ENCODE data around the gene NFATC4. TPM values are rescaled to one million over a fixed set of nuclear protein-coding genes. Genes with fewer than 3 reads are reported as not detected.

Gene NFATC4
- polyA plus RNA-seq, 1 donor from 2014 or later, result 0.22 TPM

GRCh38 chr14:24356208-24356607, 11.8 kb upstream of the NFATC4 start:
- H4K20me1 ChIP-seq (ENCODE audit: insufficient read depth), result no peaks in the 10 kb centered on the region
- no peak overlapping the region for H3K27ac ChIP-seq (ENCODE audit: low read length)
- H3K79me2 ChIP-seq (replicated peaks; ENCODE audit: insufficient read depth, low read length), result no peaks in the 10 kb centered on the region
- H3K36me3 ChIP-seq (ENCODE audit: insufficient read depth, low read length), result no peaks in the 10 kb centered on the region
- no peak overlapping the region for H3K9ac ChIP-seq (ENCODE audit: low read length)
- peaks cover 11% of the 10 kb centered on the region for H3K27me3 ChIP-seq (ENCODE audit: insufficient read depth, low read depth, low read length)
- no peak overlapping the region for H3K4me2 ChIP-seq (ENCODE audit: low read length)
- no peak overlapping the region for H2AFZ ChIP-seq (ENCODE audit: low read depth, low read length)
- no peaks in the 10 kb centered on the region for H3F3A ChIP-seq (ENCODE audit: insufficient read depth, low read length, poor library complexity, severe bottlenecking)
- no peak for TF ChIP-seq EZH2 (IDR thresholded peaks at IDR 0.05; ENCODE audit: borderline replicate concordance, insufficient read depth, low read length, poor library complexity, severe bottlenecking)
- no peak for TF ChIP-seq POLR2AphosphoS5 (IDR thresholded peaks at IDR 0.05)
- no peak for TF ChIP-seq EP300 (conservative IDR thresholded peaks at IDR 0.05; ENCODE audit: poor library complexity, severe bottlenecking)
- H3K9me2 ChIP-seq (ENCODE audit: insufficient read depth, low read length), result no peaks in the 10 kb centered on the region
- no peaks in the 10 kb centered on the region for H3K9me3 ChIP-seq (ENCODE audit: low read length)
- no peak overlapping the region for H3K4me3 ChIP-seq (ENCODE audit: low read length)

DNA sequence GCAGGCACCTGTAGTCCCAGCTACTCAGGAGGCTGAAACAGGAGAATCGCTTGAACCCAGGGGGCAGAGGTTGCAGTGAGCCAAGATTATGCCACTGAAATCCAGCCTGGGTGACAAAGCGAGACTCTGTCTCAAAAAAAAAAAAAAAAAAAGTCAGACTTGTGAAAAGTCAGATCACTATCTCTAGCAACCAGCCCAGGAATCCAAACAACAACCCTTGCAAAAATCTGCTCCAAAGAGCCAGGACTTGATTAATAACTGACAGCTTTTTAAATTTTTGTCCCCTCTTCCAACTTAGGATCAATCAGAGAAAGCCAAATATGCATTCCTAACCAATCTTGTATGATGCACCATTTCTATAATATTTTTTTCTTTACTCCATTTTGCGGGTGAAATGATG, 7.7 kb upstream of the NFATC4 start:
- H3F3A ChIP-seq (ENCODE audit: insufficient read depth, low read length, poor library complexity, severe bottlenecking), result no peaks in the 10 kb centered on the region
- H3K9ac ChIP-seq (ENCODE audit: low read length), result no peak overlapping the region
- H3K27ac ChIP-seq (ENCODE audit: low read length), result no peak overlapping the region
- no peak for TF ChIP-seq SMC3 (conservative IDR thresholded peaks at IDR 0.05; ENCODE audit: poor library complexity)
- TF ChIP-seq EZH2 (IDR thresholded peaks at IDR 0.05; ENCODE audit: borderline replicate concordance, insufficient read depth, low read length, poor library complexity, severe bottlenecking), result no peak
- TF ChIP-seq TAF1 (IDR thresholded peaks at IDR 0.05; ENCODE audit: low read depth), result no peak
- no peak for TF ChIP-seq REST (IDR thresholded peaks at IDR 0.05; ENCODE audit: borderline replicate concordance)
- TF ChIP-seq MXI1 (conservative IDR thresholded peaks at IDR 0.05; ENCODE audit: poor library complexity, severe bottlenecking), result no peak
- no peak for TF ChIP-seq RAD21 (conservative IDR thresholded peaks at IDR 0.05)
- TF ChIP-seq, protein P1, sequence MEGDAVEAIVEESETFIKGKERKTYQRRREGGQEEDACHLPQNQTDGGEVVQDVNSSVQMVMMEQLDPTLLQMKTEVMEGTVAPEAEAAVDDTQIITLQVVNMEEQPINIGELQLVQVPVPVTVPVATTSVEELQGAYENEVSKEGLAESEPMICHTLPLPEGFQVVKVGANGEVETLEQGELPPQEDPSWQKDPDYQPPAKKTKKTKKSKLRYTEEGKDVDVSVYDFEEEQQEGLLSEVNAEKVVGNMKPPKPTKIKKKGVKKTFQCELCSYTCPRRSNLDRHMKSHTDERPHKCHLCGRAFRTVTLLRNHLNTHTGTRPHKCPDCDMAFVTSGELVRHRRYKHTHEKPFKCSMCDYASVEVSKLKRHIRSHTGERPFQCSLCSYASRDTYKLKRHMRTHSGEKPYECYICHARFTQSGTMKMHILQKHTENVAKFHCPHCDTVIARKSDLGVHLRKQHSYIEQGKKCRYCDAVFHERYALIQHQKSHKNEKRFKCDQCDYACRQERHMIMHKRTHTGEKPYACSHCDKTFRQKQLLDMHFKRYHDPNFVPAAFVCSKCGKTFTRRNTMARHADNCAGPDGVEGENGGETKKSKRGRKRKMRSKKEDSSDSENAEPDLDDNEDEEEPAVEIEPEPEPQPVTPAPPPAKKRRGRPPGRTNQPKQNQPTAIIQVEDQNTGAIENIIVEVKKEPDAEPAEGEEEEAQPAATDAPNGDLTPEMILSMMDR (IDR thresholded peaks at IDR 0.05; ENCODE audit: poor library complexity, severe bottlenecking), result no peak
- no peak for TF ChIP-seq EP300 (conservative IDR thresholded peaks at IDR 0.05; ENCODE audit: poor library complexity, severe bottlenecking)
- no peak for TF ChIP-seq POLR2AphosphoS5 (IDR thresholded peaks at IDR 0.05)
- H3K9me2 ChIP-seq (ENCODE audit: insufficient read depth, low read length), result no peaks in the 10 kb centered on the region
- no peaks in the 10 kb centered on the region for H3K36me3 ChIP-seq (ENCODE audit: insufficient read depth, low read length)
- no peak overlapping the region for H2AFZ ChIP-seq (ENCODE audit: low read depth, low read length)
- H3K4me2 ChIP-seq (ENCODE audit: low read length), result no peak overlapping the region
- H3K9me3 ChIP-seq (ENCODE audit: low read length), result no peaks in the 10 kb centered on the region
- H3K27me3 ChIP-seq (ENCODE audit: insufficient read depth, low read depth, low read length), result peaks cover 7% of the 10 kb centered on the region
- H4K20me1 ChIP-seq (ENCODE audit: insufficient read depth), result no peaks in the 10 kb centered on the region
- H3K4me3 ChIP-seq (ENCODE audit: low read length), result no peak overlapping the region
- no peaks in the 10 kb centered on the region for H3K79me2 ChIP-seq (replicated peaks; ENCODE audit: insufficient read depth, low read length)

Data from neural cell (in vitro differentiated cells).